ENCODE data around the gene ARHGAP4. TPM values are rescaled to one million over a fixed set of nuclear protein-coding genes. Genes with fewer than 3 reads are reported as not detected.

The ARHGAP4 gene
- total and polyA plus RNA-seq, 2 donors (not counting 3 experiments of a cell fraction or from before 2014, with no cell fraction given), result 20.9 to 33.3 TPM

DNA sequence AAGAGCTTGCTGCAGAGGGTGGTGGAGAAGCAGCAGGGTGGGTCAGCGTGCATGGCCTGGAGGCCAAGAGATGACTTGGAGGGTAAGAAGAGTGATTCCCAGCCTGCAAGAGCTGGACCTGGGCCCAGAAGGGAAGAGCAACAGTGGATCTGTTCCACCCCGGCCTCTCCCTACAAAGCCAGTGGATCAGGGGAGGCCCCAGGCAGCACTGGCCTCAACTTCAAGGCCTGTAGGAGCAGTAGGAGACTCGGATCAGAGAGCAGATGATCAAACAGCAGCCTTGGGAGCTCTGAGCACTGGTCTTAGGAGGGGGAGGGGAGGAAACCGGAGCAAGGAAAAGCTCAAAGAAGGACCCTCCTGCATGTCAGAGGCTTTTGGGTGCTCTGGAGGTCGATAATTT, 47.7 kb downstream of the ARHGAP4 start:
- ChIA-PET POLR2A (no interaction called here), CTCF (no interaction called here)
- no peak overlapping the region for H3K9ac ChIP-seq (replicated peaks; ENCODE audit: extremely low read depth, insufficient read depth, low read length)
- dilution Hi-C loops (cut with MboI; ENCODE audit: extremely low pct_ligation_motif_present, low sequenced_read_pairs) (no loop called here), intact Hi-C loops (cut with micrococcal nuclease) (loop anchor here (10.0 kb wide), 1 partner anchor 84 kb away; the partner anchor contains the start of genes IDH3G and SSR4)
- no peaks in the 10 kb centered on the region for H3K4me1 ChIP-seq (ENCODE audit: control insufficient read depth, extremely low read depth, insufficient read depth, low read length)
- no peaks in the 10 kb centered on the region for H3K9me1 ChIP-seq (replicated peaks; ENCODE audit: control insufficient read depth, extremely low read depth, insufficient read depth, low read length)
- DNase-seq (ENCODE audit: low read depth, low spot score), result no peak
- no peaks in the 10 kb centered on the region for H3K36me3 ChIP-seq (ENCODE audit: control insufficient read depth in 2 of 2, extremely low read depth in 1 of 2, insufficient read depth in 2 of 2, low read length in 2 of 2)
- no TSS peak for BruUV-seq (replicated peaks)
- no peak overlapping the region for H3K4me2 ChIP-seq (ENCODE audit: insufficient read depth, low read length)
- no peaks in the 10 kb centered on the region for H4K20me1 ChIP-seq (replicated peaks; ENCODE audit: control insufficient read depth, extremely low read depth, insufficient read depth, low read length)
- no peak for FAIRE-seq
- H3K79me2 ChIP-seq (ENCODE audit: control insufficient read depth, insufficient read depth, low read length), result no peaks in the 10 kb centered on the region
- H3K9me3 ChIP-seq (replicated peaks; ENCODE audit: control insufficient read depth, insufficient read depth, low read length), result no peaks in the 10 kb centered on the region
- no peak overlapping the region for H3K27ac ChIP-seq (ENCODE audit: insufficient read depth, low read depth, low read length)
- no peak overlapping the region for H2AFZ ChIP-seq (ENCODE audit: low read depth, low read length)
- H3K27me3 ChIP-seq (ENCODE audit: control insufficient read depth in 2 of 2, insufficient read depth in 2 of 2, low read length in 2 of 2), result peaks cover 5% of the 10 kb centered on the region in 2 experiments
- H3K4me3 ChIP-seq (replicated peaks in 1 of 3; ENCODE audit: insufficient read depth in 1 of 3, low read depth in 1 of 3, low read length in 3 of 3), result no peak overlapping the region
- TF ChIP-seq, protein P1, sequence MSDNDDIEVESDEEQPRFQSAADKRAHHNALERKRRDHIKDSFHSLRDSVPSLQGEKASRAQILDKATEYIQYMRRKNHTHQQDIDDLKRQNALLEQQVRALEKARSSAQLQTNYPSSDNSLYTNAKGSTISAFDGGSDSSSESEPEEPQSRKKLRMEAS (IDR thresholded peaks at IDR 0.05; ENCODE audit: insufficient read depth, insufficient read length), result no peak
- TF ChIP-seq POLR2AphosphoS5 (IDR thresholded peaks at IDR 0.05; ENCODE audit: insufficient read depth, low read depth, low read length), result no peak
- no peak for TF ChIP-seq EZH2 (IDR thresholded peaks at IDR 0.05; ENCODE audit: borderline replicate concordance, low read depth, low read length, severe bottlenecking)

DNA sequence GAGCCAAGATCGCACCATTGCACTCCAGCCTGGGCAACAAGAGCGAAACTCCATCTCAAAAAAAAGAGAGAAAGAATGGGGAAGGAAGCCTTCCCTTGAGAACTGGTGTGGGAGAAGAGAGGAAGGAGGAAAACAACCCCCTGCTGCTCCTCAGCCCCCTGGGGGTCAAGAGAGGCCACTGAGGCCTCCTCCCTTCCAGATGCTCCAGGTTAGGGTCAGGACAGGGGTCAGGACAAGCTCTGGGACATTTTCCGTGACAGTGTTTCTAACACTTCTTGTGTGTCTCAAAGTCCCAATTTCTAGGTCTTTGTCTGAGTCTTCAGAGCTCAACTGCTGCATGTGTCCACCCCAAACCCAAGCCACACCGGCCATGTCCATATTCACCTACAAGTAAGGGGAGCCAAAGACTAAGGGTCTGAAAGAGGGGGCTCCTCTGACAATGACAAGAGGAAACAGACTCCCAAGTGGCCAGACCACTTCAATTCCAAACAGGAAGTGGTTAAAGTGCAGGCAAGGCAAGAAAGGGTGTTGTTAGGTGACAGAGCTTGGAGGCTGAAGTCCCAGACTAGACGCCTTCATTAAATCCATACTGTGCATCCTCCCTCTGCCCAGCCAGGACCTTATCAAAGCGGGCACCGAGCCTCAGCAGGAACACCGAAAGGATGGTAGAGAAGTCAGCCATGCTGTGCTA, 48.3 kb downstream of the ARHGAP4 start:
- H3K27me3 ChIP-seq (ENCODE audit: control insufficient read depth in 2 of 2, insufficient read depth in 2 of 2, low read length in 2 of 2), result peaks cover 5% of the 10 kb centered on the region in 2 experiments
- no peaks in the 10 kb centered on the region for H4K20me1 ChIP-seq (replicated peaks; ENCODE audit: control insufficient read depth, extremely low read depth, insufficient read depth, low read length)
- no peaks in the 10 kb centered on the region for H3K9me1 ChIP-seq (replicated peaks; ENCODE audit: control insufficient read depth, extremely low read depth, insufficient read depth, low read length)
- H3K4me2 ChIP-seq (ENCODE audit: insufficient read depth, low read length), result no peak overlapping the region
- intact Hi-C loops (cut with micrococcal nuclease) (loop anchor here (10.0 kb wide), 1 partner anchor 83 kb away; the partner anchor contains the start of genes IDH3G and SSR4), dilution Hi-C loops (cut with MboI; ENCODE audit: extremely low pct_ligation_motif_present, low sequenced_read_pairs) (no loop called here)
- BruUV-seq (replicated peaks), result no TSS peak
- H3K27ac ChIP-seq (ENCODE audit: insufficient read depth, low read depth, low read length), result no peak overlapping the region
- no peaks in the 10 kb centered on the region for H3K9me3 ChIP-seq (replicated peaks; ENCODE audit: control insufficient read depth, insufficient read depth, low read length)
- no peak for FAIRE-seq
- H3K4me3 ChIP-seq (replicated peaks in 1 of 3; ENCODE audit: insufficient read depth in 1 of 3, low read depth in 1 of 3, low read length in 3 of 3), result no peak overlapping the region
- ChIA-PET POLR2A (no interaction called here), CTCF (no interaction called here)
- TF ChIP-seq GATA2 (IDR thresholded peaks at IDR 0.05; ENCODE audit: insufficient read depth, insufficient read length, low read depth, low read length) (no peak), POLR2AphosphoS5 (IDR thresholded peaks at IDR 0.05; ENCODE audit: insufficient read depth, low read depth, low read length) (no peak), FOS (IDR thresholded peaks at IDR 0.05; ENCODE audit: borderline replicate concordance, insufficient read depth, low read length) (no peak), MYC (IDR thresholded peaks at IDR 0.05; ENCODE audit: low read depth, low read length) (no peak), POLR2A (IDR thresholded peaks at IDR 0.05; ENCODE audit: low read depth, low read length) (no peak), JUN (IDR thresholded peaks at IDR 0.05; ENCODE audit: borderline replicate concordance, insufficient read depth, insufficient read length, low read depth) (no peak), EZH2 (IDR thresholded peaks at IDR 0.05; ENCODE audit: borderline replicate concordance, low read depth, low read length, severe bottlenecking) (no peak)
- TF ChIP-seq, protein P2, sequence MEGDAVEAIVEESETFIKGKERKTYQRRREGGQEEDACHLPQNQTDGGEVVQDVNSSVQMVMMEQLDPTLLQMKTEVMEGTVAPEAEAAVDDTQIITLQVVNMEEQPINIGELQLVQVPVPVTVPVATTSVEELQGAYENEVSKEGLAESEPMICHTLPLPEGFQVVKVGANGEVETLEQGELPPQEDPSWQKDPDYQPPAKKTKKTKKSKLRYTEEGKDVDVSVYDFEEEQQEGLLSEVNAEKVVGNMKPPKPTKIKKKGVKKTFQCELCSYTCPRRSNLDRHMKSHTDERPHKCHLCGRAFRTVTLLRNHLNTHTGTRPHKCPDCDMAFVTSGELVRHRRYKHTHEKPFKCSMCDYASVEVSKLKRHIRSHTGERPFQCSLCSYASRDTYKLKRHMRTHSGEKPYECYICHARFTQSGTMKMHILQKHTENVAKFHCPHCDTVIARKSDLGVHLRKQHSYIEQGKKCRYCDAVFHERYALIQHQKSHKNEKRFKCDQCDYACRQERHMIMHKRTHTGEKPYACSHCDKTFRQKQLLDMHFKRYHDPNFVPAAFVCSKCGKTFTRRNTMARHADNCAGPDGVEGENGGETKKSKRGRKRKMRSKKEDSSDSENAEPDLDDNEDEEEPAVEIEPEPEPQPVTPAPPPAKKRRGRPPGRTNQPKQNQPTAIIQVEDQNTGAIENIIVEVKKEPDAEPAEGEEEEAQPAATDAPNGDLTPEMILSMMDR (IDR thresholded peaks at IDR 0.05; ENCODE audit: extremely low read depth in 1 of 2, insufficient read depth in 1 of 2, low read depth in 1 of 2, low read length in 2 of 2), result no peak
- TF ChIP-seq, protein P1 (IDR thresholded peaks at IDR 0.05; ENCODE audit: insufficient read depth, insufficient read length), result no peak
- H3K4me1 ChIP-seq (ENCODE audit: control insufficient read depth, extremely low read depth, insufficient read depth, low read length), result no peaks in the 10 kb centered on the region
- H3K79me2 ChIP-seq (ENCODE audit: control insufficient read depth, insufficient read depth, low read length), result no peaks in the 10 kb centered on the region
- no peaks in the 10 kb centered on the region for H3K36me3 ChIP-seq (ENCODE audit: control insufficient read depth in 2 of 2, extremely low read depth in 1 of 2, insufficient read depth in 2 of 2, low read length in 2 of 2)
- H3K9ac ChIP-seq (replicated peaks; ENCODE audit: extremely low read depth, insufficient read depth, low read length), result no peak overlapping the region
- H2AFZ ChIP-seq (ENCODE audit: low read depth, low read length), result no peak overlapping the region
- no peak for DNase-seq (ENCODE audit: low read depth, low spot score)

Measured in endothelial cell of umbilical vein (primary cell).